SHP77 (cell line): ENCODE data around the gene SMG1.
"Not testable (repeated sequence)": the region's sequence is repeated elsewhere in the genome, so short reads cannot be mapped to it uniquely, and the experiment has no call there.

ENCODE experiments used
- DNase-seq, 2 experiments: peaks; one replicate each; lab custom pipeline; 2025; lab: John Stamatoyannopoulos, UW

The SMG1 gene

GRCh38 chr16:18759598-18760520, 166.3 kb downstream of the SMG1 start:
- peak; percentile 1 to 32 for DNase-seq

GRCh38 chr16:18757960-18758660, 168.1 kb downstream of the SMG1 start:
- DNase-seq = not testable (repeated sequence)

- DNase-seq = not testable (repeated sequence)
Observed at GRCh38 chr16:18756639-18757038, 169.6 kb downstream of the SMG1 start.
